ENCODE results near the gene NRXN3.

GRCh38 chr14:79568594-79568993 lies 1398.4 kb downstream of the NRXN3 start:
- TF ChIP-seq EZH2 (IDR thresholded peaks at IDR 0.05; ENCODE audit: insufficient read depth, poor library complexity, severe bottlenecking) (no peak), EZH2phosphoT487 (IDR thresholded peaks at IDR 0.05; ENCODE audit: insufficient read depth, low read depth) (no peak)
